GM12878 (cell line): Measurements from ENCODE around the gene ARAP1. TPM values are rescaled to one million over a fixed set of nuclear protein-coding genes. Genes with fewer than 3 reads are reported as not detected.

Experiments used
- ATAC-seq: fragments of 200-7000 bp; cut with Tn5 transposase; 3 replicates; pipeline ENCODE4 v1.9.1; 2020; ENCODE audit warnings: mild to moderate bottlenecking, moderate library complexity
- BruUV-seq: library from RNA; stranded (reverse); fragments of 400-500 nt; replicated peaks from 2 replicates; lab custom pipeline; 2021; lab: Mats Ljungman, UMichigan
- CTCF ChIA-PET: fragments of 300-600 bp; sonication (Branson Sonifier 250); formaldehyde crosslinking; extraction: SDS; loops from one replicate; lab custom pipeline; 2021; ENCODE audit warnings: inconsistent platforms; lab: Yijun Ruan, JAX
- POLR2A ChIA-PET: fragments of 350-600 bp; formaldehyde crosslinking; extraction: SDS; loops from one replicate; lab custom pipeline; 2021; ENCODE audit warnings: inconsistent platforms; lab: Charles Lee
- RAD21 ChIA-PET: fragments of 300-600 bp; sonication (Branson Sonifier 250); formaldehyde crosslinking; loops from one replicate; lab custom pipeline; 2023; ENCODE audit warnings: antibody characterized with exemption; ENCODE audit not compliant: unreplicated experiment; lab: Charles Lee
- SMC1A ChIA-PET: fragments of 300-600 bp; sonication (Branson Sonifier 250); formaldehyde crosslinking; loops from one replicate; lab custom pipeline; 2023; ENCODE audit not compliant: unreplicated experiment, uncharacterized antibody; lab: Charles Lee
- DNase-seq: peaks from one replicate; pipeline ENCODE4 v3.0.0-alpha.2; 2011; ENCODE audit warnings: low read depth, low spot score
- FAIRE-seq: peaks from 3 replicates; lab custom pipeline; 2011; peaks lifted over from hg19 to GRCh38; lab: Jason Lieb, UNC
- H2AFZ ChIP-seq: 2 replicates; pipeline ENCODE4 v1.6.0; 2011; ENCODE audit warnings: low read depth, low read length, control low read depth; ENCODE audit not compliant: control insufficient read depth
- H3K27ac ChIP-seq: 2 replicates; pipeline ENCODE4 v1.5.1; 2011; ENCODE audit warnings: control low read depth; ENCODE audit not compliant: control insufficient read depth, insufficient read depth
- H3K27me3 ChIP-seq, 2 experiments: replicated peaks in 1 of 2; 2 replicates each; pipeline versions ENCODE4 v1.6.0 to v1.6.1; 2011; ENCODE audit warnings: low read length in 1 of 2; ENCODE audit not compliant: control insufficient read depth in 2 of 2, insufficient read depth in 2 of 2
- H3K36me3 ChIP-seq, 2 experiments: 2 replicates each; pipeline ENCODE4 v1.5.1; 2011; ENCODE audit warnings: low read length in 1 of 2; ENCODE audit not compliant: control insufficient read depth in 2 of 2, insufficient read depth in 2 of 2
- H3K4me1 ChIP-seq: 2 replicates; pipeline ENCODE4 v1.6.1; 2011; ENCODE audit warnings: mild to moderate bottlenecking, low read length, moderate library complexity, mixed read lengths; ENCODE audit not compliant: control insufficient read depth, insufficient read depth
- H3K4me2 ChIP-seq: 2 replicates; pipeline ENCODE4 v1.6.0; 2011; ENCODE audit warnings: control low read depth; ENCODE audit not compliant: control insufficient read depth, insufficient read depth
- H3K4me3 ChIP-seq: fragments of 200-600 bp; sonication (generic); 2 replicates; pipeline ENCODE4 v1.5.1; 2016
- H3K79me2 ChIP-seq: 2 replicates; pipeline ENCODE4 v1.6.0; 2011; ENCODE audit warnings: low read length; ENCODE audit not compliant: control insufficient read depth, insufficient read depth
- H3K9ac ChIP-seq: 2 replicates; pipeline ENCODE4 v1.8.0; 2011; ENCODE audit warnings: low read length, control low read depth, mixed read lengths; ENCODE audit not compliant: control insufficient read depth, insufficient read depth
- H3K9me3 ChIP-seq: replicated peaks from 3 replicates; pipeline ENCODE4 v1.5.1; 2011; ENCODE audit warnings: mild to moderate bottlenecking, low read length; ENCODE audit not compliant: control insufficient read depth, insufficient read depth
- H4K20me1 ChIP-seq: 2 replicates; pipeline ENCODE4 v1.6.0; 2011; ENCODE audit not compliant: control insufficient read depth, insufficient read depth
- CHD1 ChIP-seq: IDR thresholded peaks from 2 replicates; pipeline ENCODE4 v1.6.1; 2012; ENCODE audit warnings: low read depth, low read length, improper control_type of control experiment
- FOXK2 ChIP-seq: fragments of 450-650 bp; IDR thresholded peaks from 2 replicates; pipeline ENCODE4 v1.6.1; 2017; ENCODE audit warnings: mild to moderate bottlenecking, moderate library complexity
- HDAC6 ChIP-seq: fragments of 200-600 bp; sonication (generic); IDR thresholded peaks from one replicate; pipeline ENCODE4 v1.8.0; 2017; ENCODE audit warnings: antibody characterized with exemption; ENCODE audit not compliant: unreplicated experiment
- JUNB ChIP-seq: IDR thresholded peaks from 2 replicates; pipeline ENCODE4 v1.6.1; 2016; ENCODE audit warnings: antibody characterized with exemption, mild to moderate bottlenecking
- MYC ChIP-seq: IDR thresholded peaks from 2 replicates; pipeline ENCODE4 v1.6.1; 2011; ENCODE audit warnings: mild to moderate bottlenecking, low read length, moderate library complexity, inconsistent platforms; ENCODE audit not compliant: insufficient read depth, insufficient replicate concordance, insufficient read length, severe bottlenecking
- NFXL1 ChIP-seq: fragments of 450-650 bp; IDR thresholded peaks from 2 replicates; pipeline ENCODE4 v1.6.1; 2017; ENCODE audit warnings: antibody characterized with exemption, mild to moderate bottlenecking, borderline replicate concordance
- SP1 ChIP-seq: IDR thresholded peaks from one replicate; pipeline ENCODE4 v1.6.1; 2011; ENCODE audit warnings: low read depth, low read length
- SRF ChIP-seq, 2 experiments: IDR thresholded peaks; 2 replicates each; pipeline ENCODE4 v1.6.1; 2011; ENCODE audit warnings: low read depth in 2 of 2, low read length in 2 of 2, mild to moderate bottlenecking in 1 of 2, moderate library complexity in 1 of 2
- TBL1XR1 ChIP-seq: IDR thresholded peaks from 2 replicates; pipeline ENCODE4 v1.6.1; 2012; ENCODE audit warnings: low read depth, low read length, improper control_type of control experiment
- ZNF384 ChIP-seq: IDR thresholded peaks from 2 replicates; pipeline ENCODE4 v1.6.1; 2012; ENCODE audit warnings: low read depth, mild to moderate bottlenecking, low read length, improper control_type of control experiment, borderline replicate concordance
- WGBS: methylation state at CpG from one replicate; pipeline ENCODE4 v1.1.6; 2016; ENCODE audit warnings: low lambda C conversion rate; ENCODE audit not compliant: insufficient replicate concordance, insufficient coverage; ENCODE audit errors: missing lambda C conversion rate; 5-methylcytosine and 5-hydroxymethylcytosine counted together
- in situ Hi-C: fragments of 300-500 bp; cut with MboI; formaldehyde crosslinking; loops from 9 replicates; pipeline ENCODE4 v1.14.3; 2018; ENCODE audit warnings: mixed read lengths
- intact Hi-C: fragments of 100-400 bp; cut with micrococcal nuclease; formaldehyde crosslinking; loops from one replicate; pipeline ENCODE4 v1.14.2; 2022; ENCODE audit not compliant: unreplicated experiment
- polyA plus RNA-seq, 11 experiments: library from polyadenylated mRNA; depleted of rRNA in 4 of 11; unstranded in 6 of 11; stranded (reverse) in 5 of 11; fragments of >200 nt; fragmentation: Nextera tagmentation in 4 of 11; fragmentation: Illumina TruSeq in 1 of 11; extraction: Ambion mirVana in 4 of 11; extraction: Trizol in 1 of 11; gene quantifications; 1 replicate in 1 of 11; 2 replicates in 10 of 11; pipeline versions ENCODE4 v1.2.1 to v1.2.3, GENCODE V29; 2011 to 2016; ENCODE audit warnings: inconsistent platforms in 2 of 11, missing spikeins in 2 of 11, low read depth in 1 of 11
- total RNA-seq, 4 experiments: library from RNA; depleted of rRNA in 3 of 4; stranded (reverse); fragments of >200 nt in 3 of 4; fragmentation: Illumina TruSeq in 1 of 4; extraction: Trizol in 1 of 4; gene quantifications; 2 replicates each; pipeline versions ENCODE4 v1.2.1 to v1.2.3, GENCODE V29; 2013 to 2021
- TF ChIP-seq, protein P1 (sequence below): fragments of 450-650 bp; formaldehyde crosslinking; IDR thresholded peaks from 2 replicates; pipeline ENCODE4 v1.4.0; 2020; ENCODE audit warnings: mild to moderate bottlenecking, moderate library complexity
- TF ChIP-seq, protein P2 (sequence below): fragments of 450-650 bp; conservative IDR thresholded peaks from 2 replicates; pipeline ENCODE4 v1.6.1; 2017; ENCODE audit warnings: mild to moderate bottlenecking, moderate library complexity
- TF ChIP-seq, protein P3 (sequence below): fragments of 450-650 bp; formaldehyde crosslinking; IDR thresholded peaks from 2 replicates; pipeline ENCODE4 v1.5.0; 2022; ENCODE audit warnings: mild to moderate bottlenecking, missing genetic modification characterization

The ARAP1 gene
- total and polyA plus RNA-seq, 10 of the 15 experiments (the other 5 are each of a cell fraction or from before 2014, with no cell fraction given) = 0.55 to 102 (median 51.0) TPM

DNA sequence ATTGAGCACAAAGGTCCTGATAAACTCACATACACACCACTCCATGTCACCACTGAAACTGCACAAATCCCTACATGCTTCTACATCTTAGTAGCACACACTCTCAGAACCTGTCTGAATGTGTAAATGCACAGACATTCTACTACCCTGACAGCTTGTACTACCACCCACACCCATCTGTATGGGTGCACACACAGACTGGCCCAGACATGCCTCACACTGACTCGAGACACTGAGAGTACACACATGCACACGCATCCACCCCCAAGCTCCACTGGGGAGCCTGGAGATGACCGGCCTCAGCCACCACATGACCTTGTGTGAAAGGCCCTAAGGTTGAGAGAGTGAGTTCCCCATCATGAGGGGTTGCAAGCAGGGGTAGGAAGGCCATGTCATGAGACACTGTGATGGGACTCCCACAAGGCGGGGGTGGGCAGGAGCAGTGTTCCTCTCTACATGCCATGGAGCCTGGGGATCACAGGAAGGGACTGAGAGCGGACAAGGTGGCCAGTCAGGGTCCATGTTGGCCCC lies 28.1 kb downstream of the ARAP1 start:
- peaks cover 6% of the 10 kb centered on the region; the same call in 1 of the 2 replicates for H4K20me1 ChIP-seq
- ChIA-PET RAD21 (interaction anchor here (1.0 to 13.9 kb wide), 6 partner anchors 13 to 454 kb away, joined by 3 to 256 read pairs (median 10); partner anchors contain the start of gene STARD10), CTCF (interaction anchor here (1.0 to 18.4 kb wide), 8 partner anchors 10 to 455 kb away, joined by 3 to 469 read pairs (median 25); partner anchors contain the start of genes ATG16L2 and STARD10), POLR2A (interaction anchor here (1.2 to 3.2 kb wide), 3 partner anchors 12 to 68 kb away, joined by 4 to 7 read pairs (median 6); no protein-coding TSS in a partner anchor), SMC1A (interaction anchor here (0.9 to 12.0 kb wide), 5 partner anchors 13 to 453 kb away, joined by 3 to 185 read pairs (median 7); partner anchors contain the start of gene STARD10)
- in situ Hi-C loops = loop anchor here (10.0 kb wide), 2 partner anchors 71 to 451 kb away; partner anchors contain the start of gene STARD10
- BruUV-seq = no TSS peak
- H3K4me2 ChIP-seq = no peak overlapping the region
- TF ChIP-seq TBL1XR1 (no peak), ZNF384 (no peak), FOXK2 (no peak), JUNB (no peak), CHD1 (no peak), NFXL1 (no peak), SP1 (no peak), SRF (IDR thresholded peaks at IDR 0.05; ENCODE audit: low read depth in 2 of 2, low read length in 2 of 2) (no peak), MYC (no peak), HDAC6 (no peak)
- TF ChIP-seq, protein P1, sequence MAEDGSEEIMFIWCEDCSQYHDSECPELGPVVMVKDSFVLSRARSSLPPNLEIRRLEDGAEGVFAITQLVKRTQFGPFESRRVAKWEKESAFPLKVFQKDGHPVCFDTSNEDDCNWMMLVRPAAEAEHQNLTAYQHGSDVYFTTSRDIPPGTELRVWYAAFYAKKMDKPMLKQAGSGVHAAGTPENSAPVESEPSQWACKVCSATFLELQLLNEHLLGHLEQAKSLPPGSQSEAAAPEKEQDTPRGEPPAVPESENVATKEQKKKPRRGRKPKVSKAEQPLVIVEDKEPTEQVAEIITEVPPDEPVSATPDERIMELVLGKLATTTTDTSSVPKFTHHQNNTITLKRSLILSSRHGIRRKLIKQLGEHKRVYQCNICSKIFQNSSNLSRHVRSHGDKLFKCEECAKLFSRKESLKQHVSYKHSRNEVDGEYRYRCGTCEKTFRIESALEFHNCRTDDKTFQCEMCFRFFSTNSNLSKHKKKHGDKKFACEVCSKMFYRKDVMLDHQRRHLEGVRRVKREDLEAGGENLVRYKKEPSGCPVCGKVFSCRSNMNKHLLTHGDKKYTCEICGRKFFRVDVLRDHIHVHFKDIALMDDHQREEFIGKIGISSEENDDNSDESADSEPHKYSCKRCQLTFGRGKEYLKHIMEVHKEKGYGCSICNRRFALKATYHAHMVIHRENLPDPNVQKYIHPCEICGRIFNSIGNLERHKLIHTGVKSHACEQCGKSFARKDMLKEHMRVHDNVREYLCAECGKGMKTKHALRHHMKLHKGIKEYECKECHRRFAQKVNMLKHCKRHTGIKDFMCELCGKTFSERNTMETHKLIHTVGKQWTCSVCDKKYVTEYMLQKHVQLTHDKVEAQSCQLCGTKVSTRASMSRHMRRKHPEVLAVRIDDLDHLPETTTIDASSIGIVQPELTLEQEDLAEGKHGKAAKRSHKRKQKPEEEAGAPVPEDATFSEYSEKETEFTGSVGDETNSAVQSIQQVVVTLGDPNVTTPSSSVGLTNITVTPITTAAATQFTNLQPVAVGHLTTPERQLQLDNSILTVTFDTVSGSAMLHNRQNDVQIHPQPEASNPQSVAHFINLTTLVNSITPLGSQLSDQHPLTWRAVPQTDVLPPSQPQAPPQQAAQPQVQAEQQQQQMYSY (CRISPR knock-in tag) = no peak
- TF ChIP-seq, protein P2, sequence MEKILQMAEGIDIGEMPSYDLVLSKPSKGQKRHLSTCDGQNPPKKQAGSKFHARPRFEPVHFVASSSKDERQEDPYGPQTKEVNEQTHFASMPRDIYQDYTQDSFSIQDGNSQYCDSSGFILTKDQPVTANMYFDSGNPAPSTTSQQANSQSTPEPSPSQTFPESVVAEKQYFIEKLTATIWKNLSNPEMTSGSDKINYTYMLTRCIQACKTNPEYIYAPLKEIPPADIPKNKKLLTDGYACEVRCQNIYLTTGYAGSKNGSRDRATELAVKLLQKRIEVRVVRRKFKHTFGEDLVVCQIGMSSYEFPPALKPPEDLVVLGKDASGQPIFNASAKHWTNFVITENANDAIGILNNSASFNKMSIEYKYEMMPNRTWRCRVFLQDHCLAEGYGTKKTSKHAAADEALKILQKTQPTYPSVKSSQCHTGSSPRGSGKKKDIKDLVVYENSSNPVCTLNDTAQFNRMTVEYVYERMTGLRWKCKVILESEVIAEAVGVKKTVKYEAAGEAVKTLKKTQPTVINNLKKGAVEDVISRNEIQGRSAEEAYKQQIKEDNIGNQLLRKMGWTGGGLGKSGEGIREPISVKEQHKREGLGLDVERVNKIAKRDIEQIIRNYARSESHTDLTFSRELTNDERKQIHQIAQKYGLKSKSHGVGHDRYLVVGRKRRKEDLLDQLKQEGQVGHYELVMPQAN = no peak
- TF ChIP-seq, protein P3, sequence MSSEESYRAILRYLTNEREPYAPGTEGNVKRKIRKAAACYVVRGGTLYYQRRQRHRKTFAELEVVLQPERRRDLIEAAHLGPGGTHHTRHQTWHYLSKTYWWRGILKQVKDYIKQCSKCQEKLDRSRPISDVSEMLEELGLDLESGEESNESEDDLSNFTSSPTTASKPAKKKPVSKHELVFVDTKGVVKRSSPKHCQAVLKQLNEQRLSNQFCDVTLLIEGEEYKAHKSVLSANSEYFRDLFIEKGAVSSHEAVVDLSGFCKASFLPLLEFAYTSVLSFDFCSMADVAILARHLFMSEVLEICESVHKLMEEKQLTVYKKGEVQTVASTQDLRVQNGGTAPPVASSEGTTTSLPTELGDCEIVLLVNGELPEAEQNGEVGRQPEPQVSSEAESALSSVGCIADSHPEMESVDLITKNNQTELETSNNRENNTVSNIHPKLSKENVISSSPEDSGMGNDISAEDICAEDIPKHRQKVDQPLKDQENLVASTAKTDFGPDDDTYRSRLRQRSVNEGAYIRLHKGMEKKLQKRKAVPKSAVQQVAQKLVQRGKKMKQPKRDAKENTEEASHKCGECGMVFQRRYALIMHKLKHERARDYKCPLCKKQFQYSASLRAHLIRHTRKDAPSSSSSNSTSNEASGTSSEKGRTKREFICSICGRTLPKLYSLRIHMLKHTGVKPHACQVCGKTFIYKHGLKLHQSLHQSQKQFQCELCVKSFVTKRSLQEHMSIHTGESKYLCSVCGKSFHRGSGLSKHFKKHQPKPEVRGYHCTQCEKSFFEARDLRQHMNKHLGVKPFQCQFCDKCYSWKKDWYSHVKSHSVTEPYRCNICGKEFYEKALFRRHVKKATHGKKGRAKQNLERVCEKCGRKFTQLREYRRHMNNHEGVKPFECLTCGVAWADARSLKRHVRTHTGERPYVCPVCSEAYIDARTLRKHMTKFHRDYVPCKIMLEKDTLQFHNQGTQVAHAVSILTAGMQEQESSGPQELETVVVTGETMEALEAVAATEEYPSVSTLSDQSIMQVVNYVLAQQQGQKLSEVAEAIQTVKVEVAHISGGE (CRISPR knock-in tag) = no peak
- H3K9ac ChIP-seq = no peak overlapping the region
- WGBS = 71% methylated on average over 5 of the region's 5 CpGs
- no peak overlapping the region for H3K4me3 ChIP-seq
- DNase-seq = no peak
- peaks cover 67% of the 10 kb centered on the region for H3K79me2 ChIP-seq
- no peaks in the 10 kb centered on the region for H3K9me3 ChIP-seq
- no peak for ATAC-seq
- H2AFZ ChIP-seq = no peak overlapping the region
- FAIRE-seq = no peak
- H3K4me1 ChIP-seq = peaks cover 40% of the 10 kb centered on the region
- H3K27ac ChIP-seq = 0 out of 2 replicates have a peak overlapping the region, but pooled peaks have one; percentile 2
- intact Hi-C loops = no loop called here
- no peaks in the 10 kb centered on the region for H3K27me3 ChIP-seq
- H3K36me3 ChIP-seq = peaks cover 2 to 24% of the 10 kb centered on the region in 2 experiments; a peak in 3 of 4 replicates
